Measurements from ENCODE around the gene FDXACB1.
A peak's percentile ranks its signal among the peaks of the same experiment; 100 is the strongest.

FDXACB1 gene

GRCh38 chr11:111878849-111879636, at the start of gene FDXACB1, which contains the start of gene CFAP68:
TSS of gene FDXACB1 (minus strand) at chr11:111879165. CDS start at chr11:111879132, 33 bp downstream.
TSS of gene CFAP68 (plus strand) at chr11:111879541. CDS start at chr11:111879561, 20 bp downstream.
- peak; percentile 83 to 92 (median 88) for DNase-seq (ENCODE audit: low read depth in 3 of 3)

- DNase-seq (ENCODE audit: low read depth in 3 of 3), result peak; percentile 86 to 94 (median 90)
Observed at GRCh38 chr11:111926505-111927391, 47.8 kb upstream of the FDXACB1 start.

- DNase-seq (ENCODE audit: low read depth in 3 of 3), result no peak
Observed at GRCh38 chr11:111925953-111926352, 47.0 kb upstream of the FDXACB1 start.

GRCh38 chr11:111923951-111924350, 45.0 kb upstream of the FDXACB1 start:
- DNase-seq (ENCODE audit: low read depth in 3 of 3), result no peak

- no peak for DNase-seq (ENCODE audit: low read depth in 3 of 3)
Observed at GRCh38 chr11:111923351-111923788, 44.4 kb upstream of the FDXACB1 start.

GRCh38 chr11:111922803-111923202, 43.8 kb upstream of the FDXACB1 start:
- no peak for DNase-seq (ENCODE audit: low read depth in 3 of 3)

- no peak for DNase-seq (ENCODE audit: low read depth in 3 of 3)
Observed at GRCh38 chr11:111921541-111922230, 42.7 kb upstream of the FDXACB1 start.

GRCh38 chr11:111920908-111921307, 41.9 kb upstream of the FDXACB1 start:
- DNase-seq (ENCODE audit: low read depth in 3 of 3), result no peak

GRCh38 chr11:111918390-111919256, 39.7 kb upstream of the FDXACB1 start, which contains the start of gene C11orf52:
TSS of gene C11orf52 (plus strand) at chr11:111918913. CDS start at chr11:111918973, 60 bp downstream.
- DNase-seq (ENCODE audit: low read depth in 3 of 3), result no peak

GRCh38 chr11:111917788-111918187, 38.8 kb upstream of the FDXACB1 start:
- DNase-seq (ENCODE audit: low read depth in 3 of 3), result no peak

GRCh38 chr11:111917312-111917711, 38.3 kb upstream of the FDXACB1 start:
- DNase-seq (ENCODE audit: low read depth in 3 of 3), result no peak

- DNase-seq (ENCODE audit: low read depth in 3 of 3), result no peak
Observed at GRCh38 chr11:111916768-111917167, 37.8 kb upstream of the FDXACB1 start.

GRCh38 chr11:111913997-111914396, 35.0 kb upstream of the FDXACB1 start:
- DNase-seq (ENCODE audit: low read depth in 3 of 3), result no peak

GRCh38 chr11:111913031-111913861, 34.3 kb upstream of the FDXACB1 start:
- no peak for DNase-seq (ENCODE audit: low read depth in 3 of 3)

- no peak for DNase-seq (ENCODE audit: low read depth in 3 of 3)
Observed at GRCh38 chr11:111912535-111912934, 33.6 kb upstream of the FDXACB1 start, which contains the start of gene HSPB2. TSS of gene HSPB2 (plus strand) at chr11:111912734. CDS start at chr11:111912830, 96 bp downstream.

- no peak for DNase-seq (ENCODE audit: low read depth in 3 of 3)
Observed at GRCh38 chr11:111911563-111912401, 32.8 kb upstream of the FDXACB1 start, which contains the start of gene CRYAB. TSS of gene CRYAB (minus strand) at chr11:111911770. CDS start at chr11:111911724, 46 bp downstream.

GRCh38 chr11:111910676-111911562, 32.0 kb upstream of the FDXACB1 start:
- DNase-seq (ENCODE audit: low read depth in 3 of 3), result no peak

GRCh38 chr11:111909378-111909777, 30.4 kb upstream of the FDXACB1 start:
- DNase-seq (ENCODE audit: low read depth in 3 of 3), result no peak

Measured in stimulated activated CD4-positive, alpha-beta T cell treated with anti-CD3 and anti-CD28 coated beads, TNF-alpha, amount 100 ng/mL, for 4 hours (primary cell).